GM19238 (cell line): ENCODE results near the gene ECHS1.
A peak's percentile ranks its signal among the peaks of the same experiment; 100 is the strongest.

Experiments used
- DNase-seq: peaks from one replicate; pipeline ENCODE4 v3.0.0; 2011; ENCODE audit warnings: low spot score; ENCODE audit not compliant: insufficient read length

Gene ECHS1

DNA sequence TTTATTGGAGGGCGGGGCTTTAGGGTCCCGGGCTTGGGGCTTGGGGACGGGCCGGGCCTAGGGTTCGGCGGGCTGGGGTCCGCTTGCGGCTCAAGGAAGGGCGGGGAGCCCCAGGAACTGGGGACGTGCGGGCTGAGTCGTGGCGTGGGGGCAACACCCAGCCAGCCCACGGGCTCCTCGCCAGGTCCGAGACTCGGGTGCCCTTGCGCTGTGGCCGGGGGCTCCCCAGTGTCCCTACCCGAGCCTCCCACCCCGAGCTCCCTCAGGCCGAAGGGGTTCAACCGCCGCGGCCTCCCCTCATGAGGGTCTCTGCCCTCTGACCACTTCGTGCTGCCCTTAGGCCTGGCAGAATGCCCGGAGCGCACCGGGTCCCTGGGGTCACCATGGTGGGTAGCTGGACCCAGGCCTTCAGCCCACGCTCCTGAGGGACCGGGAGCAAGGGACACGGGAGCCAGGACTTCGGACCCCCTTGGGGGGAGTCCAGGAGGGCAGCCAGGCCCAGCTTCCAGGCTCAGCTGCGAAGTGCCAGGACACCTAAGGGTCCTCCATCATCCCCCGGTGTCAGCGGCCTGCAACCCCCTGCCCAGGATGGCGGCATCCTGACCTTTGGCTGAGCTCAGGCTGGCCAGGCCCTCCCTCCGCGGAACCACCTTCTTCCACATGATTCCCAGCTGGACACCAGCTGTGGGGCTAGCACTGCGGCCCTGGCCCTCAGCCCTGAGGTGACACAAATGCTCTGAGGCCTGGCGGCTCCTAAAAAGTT lies 14.8 kb downstream of the ECHS1 start:
- DNase-seq, result no peak

GRCh38 chr10:133357285-133358161 lies 15.6 kb downstream of the ECHS1 start, which contains the start of gene FUOM:
Gene FUOM (minus strand): TSS chr10:133358019. CDS start chr10:133358007, 12 bp downstream.
- DNase-seq, result peak; percentile 92

GRCh38 chr10:133356549-133357284 lies 16.4 kb downstream of the ECHS1 start:
- DNase-seq, result no peak

- no peak for DNase-seq
Measured at GRCh38 chr10:133355991-133356390, 17.2 kb downstream of the ECHS1 start.

GRCh38 chr10:133355266-133355665 lies 17.9 kb downstream of the ECHS1 start:
- DNase-seq, result no peak

DNA sequence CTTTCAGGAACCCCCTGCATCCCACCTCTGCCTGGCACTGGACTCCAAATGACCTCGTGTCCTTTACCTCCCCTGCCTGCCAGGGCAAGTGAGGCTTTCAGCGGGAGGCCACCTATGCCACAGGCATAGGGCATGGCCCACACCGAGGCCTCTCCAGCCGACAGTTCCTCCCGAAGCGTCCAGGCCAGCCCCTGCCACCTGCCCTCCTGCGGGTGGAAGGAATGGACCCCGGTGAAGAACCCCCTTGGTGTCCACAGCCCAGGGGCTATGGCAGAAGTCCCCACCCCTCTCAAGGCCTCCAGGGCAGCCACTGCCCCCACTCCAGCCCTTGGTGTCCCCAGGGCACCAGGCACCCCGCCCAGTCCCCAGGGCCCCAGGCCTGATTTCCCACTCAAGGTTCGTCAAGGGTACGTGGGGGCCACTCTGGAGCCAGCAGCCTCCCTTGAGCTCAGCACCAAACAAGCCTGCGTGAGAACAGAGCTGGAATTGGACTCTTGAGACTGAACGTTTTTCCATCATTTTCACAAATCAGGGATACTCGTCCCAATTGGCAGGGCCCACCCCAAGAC lies 18.4 kb downstream of the ECHS1 start:
- DNase-seq, result no peak

DNA sequence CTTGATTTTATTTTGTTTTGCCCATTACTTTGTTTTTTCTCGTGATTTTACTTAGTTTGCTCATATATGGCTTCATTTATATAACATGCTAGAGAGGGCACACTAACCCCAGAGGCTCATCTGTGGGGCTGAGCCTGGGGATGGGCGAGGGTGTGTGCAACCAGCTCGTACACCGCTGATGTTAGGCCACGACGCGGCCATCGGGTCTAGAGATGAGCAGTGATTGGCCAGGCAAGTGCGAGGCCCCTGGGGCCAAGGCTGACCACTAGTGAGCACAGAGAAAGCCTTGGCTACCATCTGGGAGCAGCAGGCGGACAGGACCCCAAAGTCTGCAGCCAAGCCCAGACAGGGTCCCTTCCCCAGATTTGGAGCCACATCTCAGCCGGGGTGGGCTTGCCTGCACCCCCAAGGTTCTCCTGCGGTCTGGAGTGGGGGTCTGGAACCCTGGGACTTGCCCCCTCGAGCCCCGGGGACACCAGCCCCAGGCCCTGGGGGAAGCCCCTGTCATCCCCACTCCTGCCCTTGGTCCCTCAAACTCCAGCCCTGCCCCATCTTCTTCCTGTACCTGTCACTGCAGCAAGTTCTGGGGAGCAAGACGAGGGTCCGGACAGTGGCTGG lies 19.1 kb downstream of the ECHS1 start:
- DNase-seq, result no peak

- no peak for DNase-seq
Measured at GRCh38 chr10:133353202-133353959, 19.8 kb downstream of the ECHS1 start.

- DNase-seq, result no peak
Measured at GRCh38 chr10:133351408-133352318, 21.5 kb downstream of the ECHS1 start.

- DNase-seq, result no peak
Measured at GRCh38 chr10:133350950-133351329, 22.2 kb downstream of the ECHS1 start.

GRCh38 chr10:133350283-133350949 lies 22.7 kb downstream of the ECHS1 start:
- DNase-seq, result no peak

- no peak for DNase-seq
Measured at GRCh38 chr10:133349577-133350011, 23.6 kb downstream of the ECHS1 start.

GRCh38 chr10:133349160-133349568 lies 24.0 kb downstream of the ECHS1 start:
- DNase-seq, result no peak

DNA sequence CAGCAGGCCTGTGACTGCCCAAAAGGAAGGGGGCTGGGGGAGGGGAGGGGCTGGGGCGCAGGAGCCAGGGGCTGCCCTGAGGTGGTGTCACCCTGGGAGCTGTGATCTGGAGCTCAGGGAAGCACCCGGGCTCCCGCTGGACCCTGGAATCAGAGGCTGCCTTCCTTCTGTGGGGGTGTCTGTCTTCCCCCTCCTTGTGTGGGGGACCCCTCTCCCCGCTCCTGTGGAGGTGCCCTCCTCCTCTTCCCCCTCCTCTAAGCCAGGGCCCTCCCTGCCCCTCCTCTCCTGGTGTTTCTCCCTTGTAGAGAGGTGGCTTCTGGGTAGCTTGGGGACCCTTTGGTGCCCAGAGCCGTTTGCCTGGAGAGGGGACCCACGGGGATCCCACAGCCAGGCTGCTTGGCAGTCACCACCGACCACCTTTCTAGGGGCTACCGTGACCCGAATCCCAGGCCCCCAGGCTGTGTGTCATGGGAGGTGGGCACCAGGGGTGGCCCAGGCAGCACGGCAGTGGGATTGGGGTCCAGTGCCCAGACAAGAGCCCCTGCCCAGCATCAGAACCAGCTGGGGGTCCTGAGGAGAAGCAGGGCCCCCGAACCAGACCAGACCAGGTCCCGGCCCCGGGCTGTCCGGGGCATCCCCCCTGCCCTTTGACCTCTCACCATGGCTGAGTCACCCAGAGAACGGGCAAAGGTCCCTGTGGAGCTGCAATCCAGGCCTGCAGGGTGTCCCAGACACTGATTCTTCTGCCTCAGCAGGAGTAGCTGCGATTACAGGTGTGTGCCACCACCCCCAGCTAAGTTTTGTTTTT lies 25.2 kb downstream of the ECHS1 start:
- DNase-seq, result no peak

DNA sequence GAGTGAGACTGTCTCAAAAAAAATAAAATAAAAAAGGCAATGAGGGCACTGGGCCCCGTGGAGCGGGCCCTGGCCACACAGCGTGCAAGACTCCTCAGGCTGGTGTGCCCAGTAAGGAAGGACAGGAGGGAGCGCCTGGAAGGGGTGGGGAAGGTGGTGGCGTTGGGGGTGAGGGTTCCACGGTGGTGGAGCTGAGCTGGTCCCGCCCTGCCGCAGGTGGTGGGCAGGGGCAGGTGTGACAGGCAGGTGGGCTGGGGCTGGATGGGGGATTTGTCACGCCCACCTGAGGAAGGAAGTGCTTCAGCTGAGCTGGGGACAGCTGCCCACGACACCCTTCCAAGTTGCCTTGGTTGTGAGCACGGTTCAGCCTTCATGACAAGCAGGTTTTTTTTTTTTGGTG lies 26.7 kb downstream of the ECHS1 start:
- no peak for DNase-seq

DNA sequence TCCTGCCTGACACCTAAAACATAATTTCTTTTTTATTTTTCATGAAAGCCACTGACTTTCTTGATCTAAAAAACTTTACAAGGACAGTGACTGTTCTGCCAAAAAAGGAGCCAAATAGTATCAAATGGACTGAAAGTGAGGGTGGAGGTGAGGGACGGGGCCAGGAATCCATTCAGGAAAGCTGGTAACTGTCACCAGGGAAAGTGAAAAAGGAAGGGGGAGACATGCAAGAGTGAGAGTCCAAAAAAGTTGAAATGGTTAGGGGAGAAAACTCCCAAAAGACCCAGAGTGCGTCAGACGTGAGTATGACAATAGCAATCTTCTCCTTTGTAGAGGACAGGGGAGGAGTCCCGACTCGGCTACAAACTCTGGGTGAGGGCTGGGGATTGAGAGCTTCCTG lies 28.9 kb downstream of the ECHS1 start:
- DNase-seq, result no peak

GRCh38 chr10:133343558-133343957 lies 29.6 kb downstream of the ECHS1 start:
- no peak for DNase-seq

- no peak for DNase-seq
Measured at GRCh38 chr10:133342942-133343341, 30.2 kb downstream of the ECHS1 start.
